IMR-90 (cell line): Measurements from ENCODE around the gene QSOX2. TPM values are rescaled to one million over a fixed set of nuclear protein-coding genes. Genes with fewer than 3 reads are reported as not detected.

Source experiments
- ATAC-seq: fragments of 200-7000 bp; cut with Tn5 transposase; 2 replicates; pipeline ENCODE4 v1.9.1; 2020; ENCODE audit warnings: low read depth, mild to moderate bottlenecking, moderate library complexity
- BruUV-seq: library from RNA; stranded (reverse); fragments of 400-500 nt; replicated peaks from 2 replicates; lab custom pipeline; 2021; lab: Mats Ljungman, UMichigan
- CTCF ChIA-PET: fragments of 300-600 bp; formaldehyde crosslinking; extraction: SDS; loops from one replicate; lab custom pipeline; 2021; ENCODE audit warnings: antibody characterized with exemption; lab: Yijun Ruan, JAX
- POLR2A ChIA-PET: fragments of 300-600 bp; sonication (Branson Sonifier 250); formaldehyde crosslinking; loops from one replicate; lab custom pipeline; 2022; ENCODE audit warnings: antibody characterized with exemption; ENCODE audit not compliant: unreplicated experiment; lab: Charles Lee
- DNase-seq: peaks from one replicate; pipeline ENCODE4 v3.0.0; 2013
- H2AFZ ChIP-seq: replicated peaks from 2 replicates; pipeline ENCODE3; 2013; ENCODE audit warnings: low read length, mild to moderate bottlenecking; ENCODE audit not compliant: poor library complexity
- H2AK5ac ChIP-seq: 2 replicates; pipeline ENCODE4 v1.6.1; 2013; ENCODE audit warnings: low read depth, low read length, inconsistent platforms
- H2AK9ac ChIP-seq: replicated peaks from 2 replicates; pipeline ENCODE3; 2013; ENCODE audit warnings: mild to moderate bottlenecking, low read depth, low read length, moderate library complexity; ENCODE audit not compliant: poor library complexity
- H2BK120ac ChIP-seq: 2 replicates; pipeline ENCODE4 v1.6.1; 2013; ENCODE audit warnings: low read depth, low read length, inconsistent platforms
- H2BK15ac ChIP-seq: 3 replicates; pipeline ENCODE4 v1.6.1; 2013; ENCODE audit warnings: low read depth, low read length, inconsistent platforms
- H2BK20ac ChIP-seq: 2 replicates; pipeline ENCODE4 v1.6.1; 2013; ENCODE audit warnings: low read depth, mild to moderate bottlenecking, inconsistent platforms, low read length, moderate library complexity
- H2BK5ac ChIP-seq: 2 replicates; pipeline ENCODE4 v1.6.1; 2013; ENCODE audit warnings: mild to moderate bottlenecking, low read depth, low read length, inconsistent platforms; ENCODE audit not compliant: poor library complexity, severe bottlenecking
- H3K14ac ChIP-seq: replicated peaks from 2 replicates; pipeline ENCODE4 v1.6.1; 2013; ENCODE audit warnings: low read depth, low read length, inconsistent platforms
- H3K18ac ChIP-seq: 2 replicates; pipeline ENCODE4 v1.6.1; 2013; ENCODE audit warnings: low read depth, low read length, control low read depth
- H3K23ac ChIP-seq: 2 replicates; pipeline ENCODE4 v1.6.1; 2013; ENCODE audit warnings: low read depth, low read length, inconsistent platforms
- H3K27ac ChIP-seq: 2 replicates; pipeline ENCODE4 v1.5.1; 2013; ENCODE audit warnings: mild to moderate bottlenecking, control low read depth, low read length; ENCODE audit not compliant: insufficient read depth
- H3K27me3 ChIP-seq: 2 replicates; pipeline ENCODE4 v1.6.1; 2013; ENCODE audit warnings: low read length; ENCODE audit not compliant: control insufficient read depth, insufficient read depth
- H3K36me3 ChIP-seq: 2 replicates; pipeline ENCODE4 v1.6.1; 2013; ENCODE audit warnings: low read length, mixed read lengths; ENCODE audit not compliant: control insufficient read depth, insufficient read depth
- H3K4ac ChIP-seq: 2 replicates; pipeline ENCODE4 v1.6.1; 2013; ENCODE audit warnings: low read depth, low read length, inconsistent platforms
- H3K4me1 ChIP-seq: 2 replicates; pipeline ENCODE4 v1.6.1; 2013; ENCODE audit warnings: low read length, mixed read lengths; ENCODE audit not compliant: control insufficient read depth, insufficient read depth
- H3K4me2 ChIP-seq: 2 replicates; pipeline ENCODE4 v1.6.1; 2013; ENCODE audit warnings: low read depth, mild to moderate bottlenecking, control low read depth, low read length, moderate library complexity
- H3K4me3 ChIP-seq: 2 replicates; pipeline ENCODE4 v1.5.1; 2013; ENCODE audit warnings: low read depth, mild to moderate bottlenecking, control low read depth, low read length, moderate library complexity; ENCODE audit not compliant: insufficient read depth
- H3K56ac ChIP-seq: 2 replicates; pipeline ENCODE4 v1.6.1; 2013; ENCODE audit warnings: low read length, inconsistent platforms; ENCODE audit not compliant: insufficient read depth; ENCODE audit errors: extremely low read depth
- H3K79me1 ChIP-seq, 2 experiments: 2 replicates each; pipeline ENCODE4 v1.6.1; 2013; ENCODE audit warnings: low read length in 2 of 2, inconsistent platforms in 1 of 2, low read depth in 1 of 2
- H3K9ac ChIP-seq: 2 replicates; pipeline ENCODE4 v1.6.1; 2013; ENCODE audit warnings: low read depth, low read length, control low read depth
- H3K9me1 ChIP-seq: 2 replicates; pipeline ENCODE4 v1.6.1; 2013; ENCODE audit warnings: low read length, inconsistent platforms; ENCODE audit not compliant: insufficient read depth
- H3K9me3 ChIP-seq: 2 replicates; pipeline ENCODE4 v1.6.1; 2013; ENCODE audit warnings: low read length; ENCODE audit not compliant: control insufficient read depth, insufficient read depth
- H4K20me1 ChIP-seq: 2 replicates; pipeline ENCODE4 v1.6.1; 2013; ENCODE audit warnings: low read length, inconsistent platforms; ENCODE audit not compliant: insufficient read depth
- H4K5ac ChIP-seq: 2 replicates; pipeline ENCODE4 v1.6.1; 2013; ENCODE audit warnings: mild to moderate bottlenecking, low read depth, low read length, control low read depth
- H4K8ac ChIP-seq, 2 experiments: 2 replicates each; pipeline ENCODE4 v1.6.1; 2013; ENCODE audit warnings: low read depth in 2 of 2, low read length in 2 of 2, control low read depth in 1 of 2, inconsistent platforms in 1 of 2
- H4K91ac ChIP-seq: 2 replicates; pipeline ENCODE4 v1.6.1; 2013; ENCODE audit warnings: low read depth, low read length, inconsistent platforms; ENCODE audit not compliant: insufficient read depth
- CEBPB ChIP-seq: IDR thresholded peaks from 2 replicates; pipeline ENCODE4 v1.6.1; 2012; ENCODE audit warnings: low read depth, low read length, improper control_type of control experiment
- CHD1 ChIP-seq: IDR thresholded peaks from 2 replicates; pipeline ENCODE4 v1.6.1; 2012; ENCODE audit warnings: low read depth, low read length, improper control_type of control experiment
- FOS ChIP-seq: fragments of 150-350 bp; IDR thresholded peaks from 2 replicates; pipeline ENCODE4 v1.6.1; 2016; ENCODE audit warnings: low read depth, low read length
- MAFK ChIP-seq: IDR thresholded peaks from 2 replicates; pipeline ENCODE4 v1.6.1; 2012; ENCODE audit warnings: low read depth, low read length, improper control_type of control experiment
- MAZ ChIP-seq: IDR thresholded peaks from 2 replicates; pipeline ENCODE4 v1.6.1; 2012; ENCODE audit warnings: low read depth, mild to moderate bottlenecking, low read length, improper control_type of control experiment, moderate library complexity, borderline replicate concordance
- RAD21 ChIP-seq: IDR thresholded peaks from 2 replicates; pipeline ENCODE4 v1.6.1; 2012; ENCODE audit warnings: low read length, improper control_type of control experiment
- RFX5 ChIP-seq: IDR thresholded peaks from 2 replicates; pipeline ENCODE4 v1.8.0; 2012; ENCODE audit warnings: low read depth, mild to moderate bottlenecking, low read length, moderate library complexity
- WGBS, 2 experiments: methylation state at CpG; one replicate each; pipeline versions ENCODE4 v1.1.5 to v1.1.7; 2013; ENCODE audit warnings: missing lambda C conversion rate in 2 of 2; ENCODE audit not compliant: insufficient read length in 1 of 2; ENCODE audit errors: extremely low coverage in 2 of 2; 5-methylcytosine and 5-hydroxymethylcytosine counted together
- dilution Hi-C: fragments of 300-500 bp; cut with HindIII; formaldehyde crosslinking; loops from one replicate; pipeline ENCODE4 v1.14.3; 2018; ENCODE audit warnings: low sequenced_read_pairs; ENCODE audit not compliant: unreplicated experiment
- in situ Hi-C: fragments of 300-500 bp; cut with MboI; formaldehyde crosslinking; loops from 3 replicates; pipeline ENCODE4 v1.14.3; 2019; ENCODE audit warnings: low sequenced_read_pairs, inconsistent platforms, mixed read lengths
- intact Hi-C: fragments of 100-400 bp; cut with micrococcal nuclease; formaldehyde crosslinking; loops from 2 replicates; pipeline ENCODE4 v1.10.0; 2022
- polyA plus RNA-seq, 3 experiments: library from polyadenylated mRNA; depleted of rRNA; stranded (reverse); fragments of >200 nt; gene quantifications; 2 replicates each; pipeline ENCODE4 v1.2.3, GENCODE V29; 2012; ENCODE audit warnings: low replicate concordance in 1 of 3
- total RNA-seq: library from RNA; depleted of rRNA; stranded (reverse); fragments of >200 nt; gene quantifications from 2 replicates; pipeline ENCODE4 v1.2.3, GENCODE V29; 2012
- TF ChIP-seq, protein P1 (sequence below): fragments of 150-350 bp; IDR thresholded peaks from 2 replicates; pipeline ENCODE4 v1.6.1; 2017; ENCODE audit warnings: mild to moderate bottlenecking, antibody characterized with exemption, low read length, low read depth

The QSOX2 gene
- total and polyA plus RNA-seq, 2 of the 4 experiments (the other 2 are of a cell fraction) = 5.9 to 12.9 TPM

DNA sequence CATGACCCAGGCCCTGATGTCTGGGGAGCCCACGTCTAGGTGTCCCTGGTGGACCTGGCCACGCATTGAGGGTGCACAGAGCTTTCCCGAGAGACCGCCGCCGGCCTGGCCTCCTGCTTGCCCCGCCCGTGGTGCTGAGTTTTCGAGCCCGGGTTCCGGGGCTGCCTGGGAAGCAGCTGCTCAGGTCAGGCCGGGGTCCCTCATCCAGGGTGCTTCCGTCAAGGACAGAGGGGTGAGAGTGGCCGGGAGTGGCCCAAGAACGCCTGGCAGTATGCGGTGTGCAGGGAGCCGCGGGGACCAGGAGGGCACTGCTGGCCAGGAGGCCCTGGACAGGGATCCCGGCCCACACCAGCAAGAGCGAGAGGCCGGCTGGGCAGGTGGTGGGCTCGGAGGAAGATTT lies 38.7 kb upstream of the QSOX2 start:
- no peak overlapping the region for H3K56ac ChIP-seq
- no peak overlapping the region for H2BK120ac ChIP-seq
- H2AFZ ChIP-seq = no peak overlapping the region
- H4K91ac ChIP-seq = no peak overlapping the region
- H3K14ac ChIP-seq = no peak overlapping the region
- no peak overlapping the region for H2BK15ac ChIP-seq
- no peak for TF ChIP-seq RFX5
- TF ChIP-seq, protein P1, sequence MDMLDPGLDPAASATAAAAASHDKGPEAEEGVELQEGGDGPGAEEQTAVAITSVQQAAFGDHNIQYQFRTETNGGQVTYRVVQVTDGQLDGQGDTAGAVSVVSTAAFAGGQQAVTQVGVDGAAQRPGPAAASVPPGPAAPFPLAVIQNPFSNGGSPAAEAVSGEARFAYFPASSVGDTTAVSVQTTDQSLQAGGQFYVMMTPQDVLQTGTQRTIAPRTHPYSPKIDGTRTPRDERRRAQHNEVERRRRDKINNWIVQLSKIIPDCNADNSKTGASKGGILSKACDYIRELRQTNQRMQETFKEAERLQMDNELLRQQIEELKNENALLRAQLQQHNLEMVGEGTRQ = no peak
- TF ChIP-seq CHD1 = no peak
- no peak for TF ChIP-seq RAD21
- TF ChIP-seq FOS = no peak
- no peak for TF ChIP-seq MAFK
- TF ChIP-seq CEBPB = no peak
- no peak for TF ChIP-seq MAZ
- H3K4me2 ChIP-seq = no peak overlapping the region
- no peaks in the 10 kb centered on the region for H3K79me1 ChIP-seq
- H3K9me1 ChIP-seq = no peaks in the 10 kb centered on the region
- H3K4me1 ChIP-seq = no peaks in the 10 kb centered on the region
- dilution Hi-C loops (no loop called here), intact Hi-C loops (no loop called here), in situ Hi-C loops (no loop called here)
- H3K4me3 ChIP-seq = no peak overlapping the region
- H2AK5ac ChIP-seq = no peak overlapping the region
- no peaks in the 10 kb centered on the region for H3K36me3 ChIP-seq
- ATAC-seq = no peak
- peaks cover 3% of the 10 kb centered on the region for H3K9me3 ChIP-seq
- BruUV-seq = no TSS peak
- H4K20me1 ChIP-seq = no peaks in the 10 kb centered on the region; the same call in 1 of the 2 replicates
- POLR2A ChIA-PET = no interaction called here
- WGBS, 2 experiments = 47% methylated on average over 10 of the region's 22 CpGs; no CpG with 5 or more reads in 1 of the 2 experiments
- H2BK5ac ChIP-seq = no peak overlapping the region
- H3K4ac ChIP-seq = no peak overlapping the region
- no peak overlapping the region for H4K8ac ChIP-seq
- no peak overlapping the region for H3K9ac ChIP-seq
- CTCF ChIA-PET = no interaction called here
- no peak overlapping the region for H3K27ac ChIP-seq
- DNase-seq = no peak
- H2BK20ac ChIP-seq = no peak overlapping the region
- no peak overlapping the region for H3K18ac ChIP-seq
- H3K23ac ChIP-seq = no peak overlapping the region
- H4K5ac ChIP-seq = no peak overlapping the region
- H3K27me3 ChIP-seq = peaks cover 27% of the 10 kb centered on the region
- no peak overlapping the region for H2AK9ac ChIP-seq
